Measurements from ENCODE around the gene AMPD3. TPM values are rescaled to one million over a fixed set of nuclear protein-coding genes. Genes with fewer than 3 reads are reported as not detected.
A peak's percentile ranks its signal among the peaks of the same experiment; 100 is the strongest.

The AMPD3 gene
- total RNA-seq, 4 donors from 2014 or later, result 1.2 to 6.4 (median 6.1) TPM; not detected in 1

GRCh38 chr11:10486161-10486840, 31.2 kb downstream of the AMPD3 start:
- Histone ChIP-seq H3K27ac (no peak overlapping the region), H3K36me3 (no peaks in the 10 kb centered on the region), H3K4me3 (no peak overlapping the region), H3K9me3 (no peaks in the 10 kb centered on the region), H3K4me1 (peaks cover 0 to 5% of the 10 kb centered on the region in 2 donors), H3K27me3 (no peaks in the 10 kb centered on the region)
- TF ChIP-seq POLR2A (IDR thresholded peaks at IDR 0.05) (no peak), CTCF (IDR thresholded peaks at IDR 0.05) (no peak)
- intact Hi-C loops (cut with DNase I; ENCODE audit: low total_unique reads), result no loop called here
- no peak for DNase-seq

GRCh38 chr11:10487002-10487647, 32.1 kb downstream of the AMPD3 start:
- intact Hi-C loops (cut with DNase I; ENCODE audit: low total_unique reads), result no loop called here
- no peak overlapping the region for H3K4me3 ChIP-seq
- H3K36me3 ChIP-seq, result no peaks in the 10 kb centered on the region
- no peak for DNase-seq
- peaks cover 0 to 5% of the 10 kb centered on the region in 2 donors for H3K4me1 ChIP-seq
- no peaks in the 10 kb centered on the region for H3K27me3 ChIP-seq
- TF ChIP-seq POLR2A (IDR thresholded peaks at IDR 0.05) (no peak), CTCF (IDR thresholded peaks at IDR 0.05) (no peak)
- no peaks in the 10 kb centered on the region for H3K9me3 ChIP-seq
- H3K27ac ChIP-seq, result no peak overlapping the region

GRCh38 chr11:10488121-10488933, 33.3 kb downstream of the AMPD3 start:
- peaks cover 0 to 5% of the 10 kb centered on the region in 2 donors for H3K4me1 ChIP-seq
- no peaks in the 10 kb centered on the region for H3K36me3 ChIP-seq
- no peak overlapping the region for H3K27ac ChIP-seq
- intact Hi-C loops (cut with DNase I; ENCODE audit: low total_unique reads), result no loop called here
- DNase-seq, result no peak
- no peaks in the 10 kb centered on the region for H3K27me3 ChIP-seq
- no peak overlapping the region for H3K4me3 ChIP-seq
- TF ChIP-seq POLR2A (IDR thresholded peaks at IDR 0.05) (no peak), CTCF (IDR thresholded peaks at IDR 0.05) (no peak)
- no peaks in the 10 kb centered on the region for H3K9me3 ChIP-seq

GRCh38 chr11:10488934-10489691, 34.0 kb downstream of the AMPD3 start:
- Histone ChIP-seq H3K36me3 (no peaks in the 10 kb centered on the region), H3K27ac (no peak overlapping the region), H3K4me3 (no peak overlapping the region), H3K27me3 (no peaks in the 10 kb centered on the region), H3K9me3 (no peaks in the 10 kb centered on the region), H3K4me1 (peaks cover 0 to 5% of the 10 kb centered on the region in 2 donors)
- TF ChIP-seq CTCF (IDR thresholded peaks at IDR 0.05), result no peak
- TF ChIP-seq POLR2A (IDR thresholded peaks at IDR 0.05), result no peak
- intact Hi-C loops (cut with DNase I; ENCODE audit: low total_unique reads), result no loop called here
- DNase-seq, result peak in 1 of 2 donors; percentile 9

All from uterus (tissue), 4 donors.